Hepatocyte (in vitro differentiated cells): ENCODE measurements around the gene CSNK2B. TPM values are rescaled to one million over a fixed set of nuclear protein-coding genes. Genes with fewer than 3 reads are reported as not detected.

Experiments
- DNase-seq: peaks from one replicate; pipeline ENCODE4 v3.0.0-alpha.2; 2016; ENCODE audit warnings: low spot score
- H2AFZ ChIP-seq: fragments of 200-600 bp; sonication (generic); 2 replicates; pipeline ENCODE4 v1.6.0; 2016; ENCODE audit warnings: antibody characterized with exemption, mild to moderate bottlenecking
- H3K27ac ChIP-seq: fragments of 200-600 bp; sonication (generic); 2 replicates; pipeline ENCODE4 v1.5.1; 2016; ENCODE audit warnings: mild to moderate bottlenecking
- H3K27me3 ChIP-seq: fragments of 200-600 bp; sonication (generic); 2 replicates; pipeline ENCODE4 v1.6.1; 2016
- H3K36me3 ChIP-seq: fragments of 200-600 bp; sonication (generic); replicated peaks from 2 replicates; pipeline ENCODE4 v1.5.1; 2016; ENCODE audit warnings: low read depth; ENCODE audit not compliant: insufficient read depth
- H3K4me1 ChIP-seq: fragments of 200-600 bp; sonication (generic); 2 replicates; pipeline ENCODE4 v1.5.1; 2016; ENCODE audit warnings: mild to moderate bottlenecking, moderate library complexity; ENCODE audit not compliant: insufficient read depth
- H3K4me2 ChIP-seq: fragments of 200-600 bp; sonication (generic); 2 replicates; pipeline ENCODE4 v1.6.0; 2016
- H3K4me3 ChIP-seq: fragments of 200-600 bp; sonication (generic); 2 replicates; pipeline ENCODE4 v1.5.1; 2016; ENCODE audit warnings: mild to moderate bottlenecking
- H3K79me2 ChIP-seq: fragments of 200-600 bp; sonication (generic); 2 replicates; pipeline ENCODE4 v1.6.0; 2017; ENCODE audit warnings: mild to moderate bottlenecking
- H3K9me2 ChIP-seq: fragments of 200-600 bp; sonication (generic); replicated peaks from 2 replicates; pipeline ENCODE4 v1.6.0; 2017; ENCODE audit warnings: mild to moderate bottlenecking; ENCODE audit not compliant: insufficient read depth
- H3K9me3 ChIP-seq: fragments of 200-600 bp; sonication (generic); 2 replicates; pipeline ENCODE4 v1.5.1; 2016; ENCODE audit warnings: low read depth, mild to moderate bottlenecking
- H4K20me1 ChIP-seq: fragments of 200-600 bp; sonication (generic); 2 replicates; pipeline ENCODE4 v1.6.0; 2016; ENCODE audit warnings: mild to moderate bottlenecking; ENCODE audit not compliant: insufficient read depth, poor library complexity, severe bottlenecking
- EZH2 ChIP-seq: fragments of 200-600 bp; sonication (generic); IDR thresholded peaks from 2 replicates; pipeline ENCODE4 v1.6.1; 2016; ENCODE audit warnings: antibody characterized with exemption, mild to moderate bottlenecking, borderline replicate concordance
- EZH2phosphoT487 ChIP-seq: fragments of 200-600 bp; sonication (generic); IDR thresholded peaks from one replicate; pipeline ENCODE4 v1.6.1; 2018; ENCODE audit warnings: antibody characterized with exemption, mild to moderate bottlenecking, low read depth, moderate library complexity; ENCODE audit not compliant: unreplicated experiment, severe bottlenecking
- WGBS: methylation state at CpG from one replicate; pipeline ENCODE4 v1.1.6; 2016; ENCODE audit warnings: low lambda C conversion rate; ENCODE audit errors: missing lambda C conversion rate; 5-methylcytosine and 5-hydroxymethylcytosine counted together
- polyA plus RNA-seq: library from polyadenylated mRNA; unstranded; fragments of >200 nt; fragmentation: Nextera tagmentation; extraction: Ambion mirVana; gene quantifications from 2 replicates; pipeline ENCODE4 v1.2.1, GENCODE V29; 2016
- total RNA-seq: library from RNA; depleted of rRNA; stranded (reverse); fragments of >200 nt; gene quantifications from 2 replicates; pipeline ENCODE4 v1.2.3, GENCODE V29; 2014
- TF ChIP-seq, protein P1 (sequence below): fragments of 200-600 bp; sonication (generic); IDR thresholded peaks from 2 replicates; pipeline ENCODE4 v1.5.1; 2016; ENCODE audit warnings: antibody characterized with exemption, mild to moderate bottlenecking; ENCODE audit not compliant: poor library complexity

CSNK2B gene
- total and polyA plus RNA-seq, 2 experiments from 2014 or later = 155 to 181 TPM

DNA sequence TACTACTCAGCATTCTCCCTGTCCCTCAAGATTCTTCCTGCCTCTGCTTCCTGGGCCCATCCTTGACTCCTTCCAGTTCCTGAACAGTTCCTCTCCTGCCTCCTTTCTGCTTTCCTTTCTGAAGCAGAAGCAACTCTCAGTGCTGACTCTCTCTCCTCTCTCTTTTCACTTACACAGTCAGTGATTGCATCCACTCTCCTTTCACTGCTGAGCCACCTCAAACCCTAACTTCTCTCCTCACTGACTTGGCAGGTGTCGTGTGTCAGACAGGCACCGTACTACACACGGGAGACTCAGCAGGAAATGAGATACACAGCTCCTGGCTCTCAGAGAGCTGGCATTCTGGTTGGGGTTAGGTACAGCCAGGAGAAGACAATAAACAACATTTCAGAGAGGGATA is 31.7 kb downstream of the CSNK2B start:
- WGBS = 65% methylated on average over 3 of the region's 3 CpGs
- no peaks in the 10 kb centered on the region for H3K27me3 ChIP-seq
- H3K4me2 ChIP-seq = no peak overlapping the region
- H3K9me3 ChIP-seq = no peaks in the 10 kb centered on the region
- H3K36me3 ChIP-seq = no peaks in the 10 kb centered on the region
- peaks cover 5% of the 10 kb centered on the region for H4K20me1 ChIP-seq
- peaks cover 54% of the 10 kb centered on the region for H3K79me2 ChIP-seq
- H3K9me2 ChIP-seq = no peaks in the 10 kb centered on the region
- peaks cover 21% of the 10 kb centered on the region for H3K4me1 ChIP-seq
- H2AFZ ChIP-seq = no peak overlapping the region
- TF ChIP-seq EZH2phosphoT487 = no peak
- TF ChIP-seq, protein P1, sequence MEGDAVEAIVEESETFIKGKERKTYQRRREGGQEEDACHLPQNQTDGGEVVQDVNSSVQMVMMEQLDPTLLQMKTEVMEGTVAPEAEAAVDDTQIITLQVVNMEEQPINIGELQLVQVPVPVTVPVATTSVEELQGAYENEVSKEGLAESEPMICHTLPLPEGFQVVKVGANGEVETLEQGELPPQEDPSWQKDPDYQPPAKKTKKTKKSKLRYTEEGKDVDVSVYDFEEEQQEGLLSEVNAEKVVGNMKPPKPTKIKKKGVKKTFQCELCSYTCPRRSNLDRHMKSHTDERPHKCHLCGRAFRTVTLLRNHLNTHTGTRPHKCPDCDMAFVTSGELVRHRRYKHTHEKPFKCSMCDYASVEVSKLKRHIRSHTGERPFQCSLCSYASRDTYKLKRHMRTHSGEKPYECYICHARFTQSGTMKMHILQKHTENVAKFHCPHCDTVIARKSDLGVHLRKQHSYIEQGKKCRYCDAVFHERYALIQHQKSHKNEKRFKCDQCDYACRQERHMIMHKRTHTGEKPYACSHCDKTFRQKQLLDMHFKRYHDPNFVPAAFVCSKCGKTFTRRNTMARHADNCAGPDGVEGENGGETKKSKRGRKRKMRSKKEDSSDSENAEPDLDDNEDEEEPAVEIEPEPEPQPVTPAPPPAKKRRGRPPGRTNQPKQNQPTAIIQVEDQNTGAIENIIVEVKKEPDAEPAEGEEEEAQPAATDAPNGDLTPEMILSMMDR = no peak
- no peak for TF ChIP-seq EZH2
- H3K27ac ChIP-seq = no peak overlapping the region
- no peak overlapping the region for H3K4me3 ChIP-seq
- DNase-seq = no peak

DNA sequence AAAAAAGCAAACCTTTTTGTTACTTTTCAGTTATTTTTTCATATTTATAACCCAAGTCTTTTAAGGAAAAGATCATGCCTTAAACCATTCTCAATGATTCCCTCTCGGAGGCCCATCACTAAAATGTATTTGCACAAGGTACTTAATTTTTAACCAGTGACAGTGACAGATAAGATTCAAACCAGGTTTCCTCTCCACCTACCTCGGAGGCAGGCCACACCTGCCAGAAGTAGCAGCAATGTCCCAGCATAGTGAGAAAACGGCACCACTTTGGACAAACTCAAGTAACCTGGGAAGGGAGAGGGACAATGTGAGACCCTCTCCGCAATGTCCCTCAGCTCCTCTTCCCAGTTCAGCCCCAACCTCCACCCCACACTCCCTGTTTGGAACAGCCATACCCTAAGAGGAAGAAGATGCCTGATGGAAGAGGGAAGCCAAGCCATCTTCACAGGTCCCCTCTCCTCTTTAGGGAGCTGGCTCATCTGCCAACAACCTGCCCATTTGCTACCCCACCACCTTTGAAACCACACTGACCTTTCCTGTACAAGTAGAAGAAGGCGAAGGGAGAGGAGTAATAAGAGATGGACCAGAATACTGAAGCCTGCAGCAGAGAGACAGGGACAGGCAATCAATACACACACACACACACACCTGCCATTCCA is 35.0 kb downstream of the CSNK2B start:
- 65% methylated on average over 5 of the region's 5 CpGs for WGBS
- H3K27ac ChIP-seq = peak overlapping the region; percentile 96
- H3K4me2 ChIP-seq = peak overlapping the region; percentile 97
- peak overlapping the region; percentile 7 for H3K4me3 ChIP-seq
- H4K20me1 ChIP-seq = peaks cover 5% of the 10 kb centered on the region
- DNase-seq = no peak
- no peaks in the 10 kb centered on the region for H3K36me3 ChIP-seq
- H3K79me2 ChIP-seq = peaks cover 56% of the 10 kb centered on the region
- TF ChIP-seq EZH2phosphoT487 = no peak
- no peak for TF ChIP-seq EZH2
- TF ChIP-seq, protein P1 = no peak
- no peaks in the 10 kb centered on the region for H3K9me3 ChIP-seq
- H3K9me2 ChIP-seq = no peaks in the 10 kb centered on the region
- no peaks in the 10 kb centered on the region for H3K27me3 ChIP-seq
- H2AFZ ChIP-seq = no peak overlapping the region
- H3K4me1 ChIP-seq = peaks cover 26% of the 10 kb centered on the region

GRCh38 chr6:31701666-31702404 is 36.0 kb downstream of the CSNK2B start:
- Histone ChIP-seq H3K27ac (peak overlapping the region; percentile 96), H4K20me1 (peaks cover 5% of the 10 kb centered on the region), H3K9me3 (no peaks in the 10 kb centered on the region), H3K27me3 (no peaks in the 10 kb centered on the region), H2AFZ (peak overlapping the region; percentile 47), H3K9me2 (no peaks in the 10 kb centered on the region), H3K4me3 (peak overlapping the region; percentile 65), H3K4me2 (peak overlapping the region; percentile 97), H3K36me3 (no peaks in the 10 kb centered on the region), H3K4me1 (peaks cover 26% of the 10 kb centered on the region), H3K79me2 (peaks cover 56% of the 10 kb centered on the region)
- TF ChIP-seq EZH2 = no peak
- no peak for TF ChIP-seq EZH2phosphoT487
- TF ChIP-seq, protein P1 = no peak
- WGBS = 38% methylated on average over 7 of the region's 7 CpGs
- DNase-seq = no peak
